Stimulated activated CD8-positive, alpha-beta memory T cell treated with anti-CD3 and anti-CD28 coated beads, Interleukin-15, amount 100 ng/mL, for 4 hours (primary cell): Measurements from ENCODE around the gene FHL3.

Experiments used
- DNase-seq, 2 donors: peaks; one replicate each; pipeline ENCODE4 v3.0.0-alpha.2; 2020; ENCODE audit warnings: low read depth in 2 of 2

The FHL3 gene

GRCh38 chr1:38005195-38006007, at the start of gene FHL3:
FHL3 (minus strand) TSS chr1:38005514; CDS start chr1:37999412, 6,102 bp downstream.
- no peak for DNase-seq

- no peak for DNase-seq
These were observed 48.2 kb upstream of the FHL3 start for GRCh38 chr1:38053416-38054091.

DNA sequence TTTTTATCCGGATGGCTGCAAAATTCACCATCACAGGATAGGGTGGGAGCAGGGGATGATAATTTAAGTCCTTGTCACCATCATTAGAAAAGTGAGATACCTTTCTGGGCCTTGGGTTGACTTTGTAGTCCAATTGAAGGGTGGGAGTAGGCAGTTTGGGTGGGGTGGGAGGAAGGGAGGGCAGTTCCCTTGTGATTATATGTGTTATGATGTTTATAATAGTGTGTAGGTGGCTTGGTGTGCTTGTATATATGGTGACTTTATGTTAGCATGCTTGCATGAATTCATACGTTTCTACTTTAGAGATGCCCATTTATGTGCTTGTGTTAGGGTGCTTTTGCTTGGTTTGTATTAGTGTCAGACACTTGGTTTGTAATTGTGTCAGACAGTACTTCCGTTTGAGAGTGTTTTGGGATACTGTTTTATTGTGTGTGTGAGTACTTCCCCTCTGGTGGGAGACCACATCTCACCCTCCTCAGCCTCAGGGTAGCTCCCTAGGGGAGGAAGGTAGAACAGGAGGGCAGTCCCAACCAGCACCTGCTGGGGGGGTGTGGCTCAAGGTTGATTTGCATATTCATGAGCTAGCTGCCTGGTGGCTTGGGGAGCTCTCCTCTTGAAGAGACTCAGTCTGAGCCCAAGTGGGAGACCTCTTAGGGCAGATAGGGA, 47.6 kb upstream of the FHL3 start:
- no peak for DNase-seq

DNA sequence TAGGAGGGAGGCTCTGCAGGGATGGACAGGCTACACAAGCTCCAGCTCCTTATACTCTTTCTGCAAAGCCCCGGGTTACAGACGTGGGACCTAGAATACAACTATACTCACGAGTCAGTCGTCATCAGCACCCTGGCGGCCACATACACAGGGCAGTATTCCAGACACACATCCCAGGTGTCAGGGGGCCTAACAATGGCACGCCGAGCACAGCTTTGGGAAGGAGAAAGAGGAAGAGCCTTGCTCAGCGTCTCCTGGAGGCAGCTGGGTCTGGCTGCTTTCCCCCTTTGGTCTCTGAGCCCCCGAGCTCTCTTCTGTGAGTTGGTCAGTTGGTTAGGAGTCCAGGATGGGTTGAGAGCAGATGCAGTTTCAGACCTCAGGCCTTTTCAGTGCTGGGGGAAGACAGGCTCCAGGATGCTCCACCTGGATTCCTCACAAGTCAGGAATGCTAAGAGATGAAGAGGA, 45.8 kb upstream of the FHL3 start:
- DNase-seq: no peak

DNA sequence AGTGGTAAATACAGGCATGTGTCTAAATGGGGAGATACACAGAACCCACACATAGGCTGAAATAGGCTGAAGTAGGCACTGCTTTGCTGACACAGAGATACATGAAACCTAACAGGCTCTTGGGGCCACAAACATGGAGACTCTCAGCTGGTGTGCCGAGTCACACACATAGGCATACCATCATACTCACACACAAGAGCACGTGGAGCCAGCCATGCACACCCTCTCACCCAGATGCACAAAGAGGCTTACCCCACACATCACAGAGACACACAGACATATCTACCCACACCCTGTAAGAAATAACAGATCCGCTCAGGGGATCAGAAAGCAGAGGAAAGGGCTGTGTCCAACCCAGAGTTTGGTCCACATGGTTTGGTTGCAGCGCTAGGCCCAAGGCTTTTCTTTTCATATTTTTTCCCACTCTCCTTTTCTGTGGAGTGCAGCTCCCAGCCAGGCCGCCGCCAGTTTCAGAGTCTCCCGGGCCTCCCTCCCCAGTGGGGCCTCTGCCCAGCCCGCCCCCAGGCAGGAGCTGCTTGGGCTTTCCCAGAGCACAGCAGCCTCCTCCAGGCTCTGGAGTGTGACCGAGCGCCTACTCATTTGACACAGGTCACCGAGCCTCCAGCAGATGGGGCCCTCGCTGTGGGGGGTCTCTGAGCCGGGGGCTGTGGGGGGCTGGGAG, 45.2 kb upstream of the FHL3 start:
- no peak for DNase-seq

DNA sequence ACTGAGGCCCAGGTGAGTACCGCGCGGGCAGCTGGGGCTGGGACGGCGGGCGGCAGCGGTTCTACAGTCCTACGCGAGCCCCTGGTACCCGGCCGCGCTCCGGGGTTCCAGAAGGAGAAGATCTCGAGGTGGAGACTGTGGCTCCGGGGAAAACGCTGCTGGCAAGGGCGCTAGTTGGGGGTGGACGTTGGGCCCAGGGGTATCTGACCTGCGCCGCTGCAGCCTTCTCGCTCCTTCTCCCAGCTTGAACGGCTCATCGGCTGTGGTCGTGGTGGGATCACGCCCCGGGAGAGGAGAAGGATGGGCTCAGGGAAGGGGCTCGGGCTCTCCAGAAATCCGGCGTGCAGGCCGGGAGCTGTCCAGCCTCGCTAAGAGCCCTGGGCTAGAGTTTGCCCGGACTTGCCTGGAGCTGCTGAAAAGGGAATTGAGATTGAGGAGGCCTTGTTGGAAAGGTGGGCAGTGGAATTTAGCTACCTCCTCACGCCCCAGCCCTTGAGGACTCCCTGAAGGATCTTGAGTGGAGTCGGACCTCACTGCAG, 42.4 kb upstream of the FHL3 start:
- no peak for DNase-seq

- peak; percentile 58 to 73 for DNase-seq
These were observed 41.7 kb upstream of the FHL3 start for GRCh38 chr1:38046884-38047602.

DNA sequence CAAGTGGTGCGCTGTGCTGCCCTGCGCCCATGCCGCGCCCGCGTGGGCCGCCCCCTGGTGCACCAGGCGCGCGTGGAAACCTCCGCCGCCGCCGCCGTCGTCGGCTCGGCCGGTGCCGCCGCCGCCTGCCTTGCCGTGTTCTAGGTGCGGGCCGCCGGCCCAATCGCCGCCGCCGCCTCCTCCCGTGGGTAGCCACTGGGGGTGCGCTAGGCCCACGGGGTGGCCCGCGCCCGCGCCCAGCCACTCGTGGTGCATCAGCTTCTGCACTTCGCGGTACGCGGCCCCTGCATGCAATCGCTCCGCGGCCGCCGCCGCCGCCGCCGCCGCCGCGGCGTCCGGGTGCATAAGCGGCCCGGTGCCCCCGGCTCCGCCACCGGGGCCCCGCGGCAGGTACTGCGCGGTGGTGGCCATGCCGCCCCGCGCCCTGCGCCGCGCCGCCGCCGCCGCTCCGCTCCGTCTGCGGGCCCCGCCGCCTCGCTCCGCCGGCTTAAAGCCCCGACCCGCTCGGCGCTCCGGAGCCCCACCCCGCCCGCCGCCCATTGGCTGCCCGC, 41.1 kb upstream of the FHL3 start, which contains the start of gene POU3F1:
POU3F1 (minus strand) TSS at position 461 of the 551 bp plus-strand sequence; CDS start at position 411, 50 bp downstream.
- DNase-seq: no peak

DNA sequence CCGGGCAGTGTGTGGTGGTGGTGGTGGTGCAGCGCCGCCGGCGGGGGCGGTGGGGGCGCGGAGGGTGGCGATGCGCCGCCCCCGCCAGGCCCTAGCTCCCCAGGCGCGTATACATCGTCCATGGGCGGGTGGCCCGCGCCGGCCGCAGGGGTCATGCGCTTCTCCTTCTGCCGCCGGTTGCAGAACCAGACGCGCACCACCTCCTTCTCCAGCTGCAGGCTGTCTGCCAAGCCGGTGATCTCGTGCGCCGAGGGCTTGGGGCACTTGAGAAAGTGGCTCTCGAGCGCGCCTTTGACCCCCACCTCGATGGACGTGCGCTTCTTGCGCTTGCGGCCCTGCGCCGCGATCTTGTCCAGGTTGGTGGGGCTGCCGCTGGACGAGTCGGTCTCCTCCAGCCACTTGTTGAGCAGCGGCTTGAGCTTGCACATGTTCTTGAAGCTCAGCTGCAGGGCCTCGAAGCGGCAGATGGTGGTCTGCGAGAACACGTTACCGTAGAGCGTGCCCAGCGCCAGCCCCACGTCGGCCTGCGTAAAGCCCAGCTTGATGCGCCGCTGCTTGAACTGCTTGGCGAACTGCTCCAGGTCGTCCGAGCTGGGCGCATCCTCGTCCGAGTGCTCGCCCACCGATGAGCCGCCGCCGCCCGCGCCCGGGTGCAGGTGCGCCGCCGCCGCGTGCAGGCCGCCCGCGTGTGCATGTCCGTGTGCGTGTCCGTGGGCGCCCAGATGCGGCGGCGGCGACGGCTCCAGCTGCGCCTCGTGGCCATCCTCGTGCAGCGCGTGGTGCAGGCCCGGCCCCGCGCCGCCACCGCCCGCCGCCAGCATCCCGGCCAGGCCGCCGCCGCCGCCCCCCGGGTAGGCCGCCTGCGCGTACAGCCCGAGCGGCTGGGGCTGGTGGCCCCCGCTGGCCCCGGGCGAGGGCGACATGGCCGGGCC, 40.4 kb upstream of the FHL3 start:
- no peak for DNase-seq

- no peak for DNase-seq
These were observed 39.2 kb upstream of the FHL3 start for GRCh38 chr1:38044221-38045215.

GRCh38 chr1:38043036-38043747, 37.9 kb upstream of the FHL3 start:
- DNase-seq: no peak

DNA sequence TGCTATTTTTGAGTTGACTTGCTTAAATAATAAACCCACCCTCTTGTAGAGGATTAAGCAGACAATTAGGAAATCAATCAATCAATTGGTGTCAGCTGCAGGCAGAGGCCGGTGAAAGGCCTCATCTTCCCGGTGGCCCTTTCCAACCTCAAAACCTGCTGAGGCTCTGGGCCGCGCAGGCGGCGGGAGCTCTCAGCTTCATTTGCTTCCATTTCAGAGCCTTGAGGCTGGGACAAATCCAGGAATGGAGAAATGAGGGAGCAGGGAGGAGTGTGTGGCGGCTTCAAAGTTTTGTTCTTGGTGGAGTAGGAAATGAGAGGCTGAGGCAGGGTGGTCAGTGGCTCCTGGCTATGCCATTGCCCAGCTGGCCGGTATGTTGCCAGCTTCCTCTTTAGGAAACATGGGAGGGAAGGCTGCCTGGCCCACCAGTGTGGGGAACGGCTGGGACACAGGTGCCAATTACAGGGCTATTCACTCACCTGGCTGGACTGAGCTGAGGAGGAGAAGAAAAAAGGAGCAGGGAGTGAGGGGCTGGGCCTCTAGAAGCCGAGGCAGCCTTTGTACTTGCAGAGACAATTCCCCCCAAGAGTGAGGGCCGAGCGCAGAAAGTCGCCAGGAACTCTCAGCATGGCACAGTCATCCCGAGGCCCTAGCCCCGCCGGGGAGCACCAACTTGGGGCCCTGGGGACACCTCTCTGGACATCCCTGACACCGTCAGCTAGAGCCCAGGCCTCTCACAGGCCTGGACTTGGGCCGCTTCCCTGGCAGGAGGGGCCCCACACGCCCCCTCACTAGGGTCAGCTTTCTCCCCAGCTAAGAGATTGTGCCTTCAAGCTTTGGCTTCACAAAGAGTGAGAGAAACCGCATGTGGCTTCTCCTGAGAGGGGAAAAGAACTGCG, 36.9 kb upstream of the FHL3 start:
- DNase-seq: no peak

GRCh38 chr1:38039331-38040088, 34.2 kb upstream of the FHL3 start:
- DNase-seq: no peak

- DNase-seq: no peak
These were observed 33.5 kb upstream of the FHL3 start for GRCh38 chr1:38038861-38039260.

- DNase-seq: no peak
These were observed 32.1 kb upstream of the FHL3 start for GRCh38 chr1:38037221-38037939.
